ENCODE measurements around the gene UBXN11. TPM values are rescaled to one million over a fixed set of nuclear protein-coding genes. Genes with fewer than 3 reads are reported as not detected.

UBXN11 gene
- total RNA-seq: 2.7 and 7.5 TPM in 2 replicates

GRCh38 chr1:26306290-26307229 lies at the start of gene UBXN11:
TSS of gene UBXN11 (minus strand) at chr1:26306636. CDS start at chr1:26302883, 3,753 bp downstream.

GRCh38 chr1:26353976-26354820 lies 47.8 kb upstream of the UBXN11 start, which contains the start of gene CRYBG2:
TSS of gene CRYBG2 (minus strand) at chr1:26354130. CDS start at chr1:26346657, 7,473 bp downstream.

GRCh38 chr1:26317612-26318337 lies 11.3 kb upstream of the UBXN11 start, which contains the start of gene CD52:
TSS of gene CD52 (plus strand) at chr1:26317958. CDS start at chr1:26318018, 60 bp downstream.

GRCh38 chr1:26279456-26280332 lies 26.7 kb downstream of the UBXN11 start, which contains the start of gene SH3BGRL3:
TSS of gene SH3BGRL3 (plus strand) at chr1:26280086. CDS start at chr1:26280156, 70 bp downstream.

GRCh38 chr1:26233903-26234643 lies 72.4 kb downstream of the UBXN11 start, which contains the start of gene CEP85:
TSS of gene CEP85 (plus strand) at chr1:26234200. CDS start at chr1:26239784, 5,584 bp downstream.

Other genes starting within 250 kb of the UBXN11 start
- gene TRIM63, start 239.0 kb downstream of the UBXN11 start, total RNA-seq: not detected in 2 replicates
- gene PDIK1L, start 194.8 kb downstream of the UBXN11 start, total RNA-seq: 2.7 and 5.9 TPM in 2 replicates
- gene FAM110D, start 147.6 kb downstream of the UBXN11 start, total RNA-seq: under 0.01 TPM in 1 of 2 replicates, not detected in the other
- not detected in 2 replicates for gene C1orf232, start 137.7 kb downstream of the UBXN11 start, total RNA-seq
- 36.7 and 51.8 TPM in 2 replicates for gene ZNF593, start 136.7 kb downstream of the UBXN11 start, total RNA-seq
- not detected in 2 replicates for gene ZNF593OS, start 134.8 kb downstream of the UBXN11 start, total RNA-seq
- gene CNKSR1, start 129.1 kb downstream of the UBXN11 start, total RNA-seq: 0.52 TPM in 1 of 2 replicates, not detected in the other
- gene CATSPER4, start 116.0 kb downstream of the UBXN11 start, total RNA-seq: not detected in 2 replicates
- gene CEP85, start 72.4 kb downstream of the UBXN11 start, total RNA-seq: 4.6 and 5.4 TPM in 2 replicates
- 89.3 and 181 TPM in 2 replicates for gene SH3BGRL3, start 26.6 kb downstream of the UBXN11 start, total RNA-seq
- not detected in 2 replicates for gene CD52, start 11.3 kb upstream of the UBXN11 start, total RNA-seq
- 0.26 TPM in 1 of 2 replicates, not detected in the other for gene CRYBG2, start 47.5 kb upstream of the UBXN11 start, total RNA-seq
- gene ZNF683, start 66.1 kb upstream of the UBXN11 start, total RNA-seq: not detected in 2 replicates
- gene LIN28A, start 104.2 kb upstream of the UBXN11 start, total RNA-seq: not detected in 2 replicates
- gene DHDDS, start 125.7 kb upstream of the UBXN11 start, total RNA-seq: 27.9 and 44.2 TPM in 2 replicates
- gene HMGN2, start 165.8 kb upstream of the UBXN11 start, total RNA-seq: 355 and 402 TPM in 2 replicates
- gene RPS6KA1, start 223.1 kb upstream of the UBXN11 start, total RNA-seq: 3.8 and 12.0 TPM in 2 replicates

All from epithelial cell of alveolus of lung (primary cell).